D721Med (cell line): ENCODE measurements around the gene CD300A.

Source experiments
- DNase-seq: peaks from one replicate; pipeline ENCODE4 v3.0.0; 2011; ENCODE audit warnings: low spot score; ENCODE audit not compliant: insufficient read length
- FAIRE-seq: peaks from 2 replicates; lab custom pipeline; 2011; peaks lifted over from hg19 to GRCh38; lab: Jason Lieb, UNC
- TF ChIP-seq, protein P1 (sequence below): IDR thresholded peaks from 2 replicates; pipeline ENCODE4 v1.5.1; 2012; ENCODE audit warnings: mild to moderate bottlenecking, control low read depth; ENCODE audit not compliant: insufficient read depth; ENCODE audit errors: missing control alignments

Gene CD300A

DNA sequence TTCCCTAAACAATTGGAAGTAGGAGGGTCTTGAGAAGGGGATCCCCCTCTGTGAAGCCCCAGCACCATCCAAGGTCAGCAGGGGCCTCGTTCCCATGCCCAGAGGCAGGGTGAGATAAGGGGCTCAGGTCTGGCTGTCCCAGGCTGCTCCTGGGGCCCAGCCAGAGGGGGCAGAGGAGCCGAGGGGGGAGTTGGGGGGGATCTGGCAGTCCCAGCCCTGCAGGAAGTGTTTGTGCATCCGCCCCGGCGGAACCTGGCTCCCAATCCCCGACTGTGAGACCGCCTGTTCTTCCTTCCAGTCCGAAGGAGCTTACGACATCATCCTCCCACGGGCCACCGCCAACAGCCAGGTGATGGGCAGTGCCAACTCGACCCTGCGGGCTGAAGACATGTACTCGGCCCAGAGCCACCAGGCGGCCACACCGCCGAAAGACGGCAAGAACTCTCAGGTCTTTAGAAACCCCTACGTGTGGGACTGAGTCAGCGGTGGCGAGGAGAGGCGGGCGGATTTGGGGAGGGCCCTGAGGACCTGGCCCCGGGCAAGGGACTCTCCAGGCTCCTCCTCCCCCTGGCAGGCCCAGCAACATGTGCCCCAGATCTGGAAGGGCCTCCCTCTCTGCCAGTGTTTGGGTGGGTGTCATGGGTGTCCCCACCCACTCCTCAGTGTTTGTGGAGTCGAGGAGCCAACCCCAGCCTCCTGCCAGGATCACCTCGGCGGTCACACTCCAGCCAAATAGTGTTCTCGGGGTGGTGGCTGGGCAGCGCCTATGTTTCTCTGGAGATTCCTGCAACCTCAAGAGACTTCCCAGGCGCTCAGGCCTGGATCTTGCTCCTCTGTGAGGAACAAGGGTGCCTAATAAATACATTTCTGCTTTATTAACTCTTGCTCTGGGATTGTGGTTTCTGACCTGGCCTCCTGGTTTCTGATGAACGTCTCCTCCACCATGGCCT is 19.6 kb upstream of the CD300A start:
- TF ChIP-seq, protein P1, sequence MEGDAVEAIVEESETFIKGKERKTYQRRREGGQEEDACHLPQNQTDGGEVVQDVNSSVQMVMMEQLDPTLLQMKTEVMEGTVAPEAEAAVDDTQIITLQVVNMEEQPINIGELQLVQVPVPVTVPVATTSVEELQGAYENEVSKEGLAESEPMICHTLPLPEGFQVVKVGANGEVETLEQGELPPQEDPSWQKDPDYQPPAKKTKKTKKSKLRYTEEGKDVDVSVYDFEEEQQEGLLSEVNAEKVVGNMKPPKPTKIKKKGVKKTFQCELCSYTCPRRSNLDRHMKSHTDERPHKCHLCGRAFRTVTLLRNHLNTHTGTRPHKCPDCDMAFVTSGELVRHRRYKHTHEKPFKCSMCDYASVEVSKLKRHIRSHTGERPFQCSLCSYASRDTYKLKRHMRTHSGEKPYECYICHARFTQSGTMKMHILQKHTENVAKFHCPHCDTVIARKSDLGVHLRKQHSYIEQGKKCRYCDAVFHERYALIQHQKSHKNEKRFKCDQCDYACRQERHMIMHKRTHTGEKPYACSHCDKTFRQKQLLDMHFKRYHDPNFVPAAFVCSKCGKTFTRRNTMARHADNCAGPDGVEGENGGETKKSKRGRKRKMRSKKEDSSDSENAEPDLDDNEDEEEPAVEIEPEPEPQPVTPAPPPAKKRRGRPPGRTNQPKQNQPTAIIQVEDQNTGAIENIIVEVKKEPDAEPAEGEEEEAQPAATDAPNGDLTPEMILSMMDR, result no peak
- FAIRE-seq (no peak), DNase-seq (no peak)

DNA sequence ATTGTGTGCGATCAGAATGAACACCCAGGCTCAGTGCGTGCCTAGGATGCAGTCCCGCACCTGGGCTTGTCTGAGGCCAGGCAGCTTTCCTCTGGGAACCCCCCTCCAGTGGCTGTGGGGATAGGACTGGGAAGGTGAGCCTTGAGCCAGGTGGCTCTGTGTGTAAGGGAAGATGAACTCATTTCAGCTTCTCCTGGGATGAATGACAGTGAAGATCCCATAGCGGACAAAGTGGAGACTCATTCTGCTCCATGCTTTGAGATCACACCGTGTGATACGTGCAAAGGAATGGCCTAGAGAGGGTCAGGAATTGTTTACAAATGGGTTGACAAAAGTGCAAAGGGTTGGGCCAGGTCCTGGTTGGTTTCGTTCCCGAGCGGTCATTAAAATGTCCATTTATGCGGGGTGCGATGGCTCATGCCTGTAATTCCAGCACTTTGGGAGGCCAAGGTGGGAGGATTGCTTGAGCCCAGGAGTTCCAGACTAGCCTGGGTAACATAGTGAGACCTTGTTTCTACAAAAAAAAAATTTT is 18.7 kb upstream of the CD300A start:
- TF ChIP-seq, protein P1, result no peak
- no peak for FAIRE-seq
- no peak for DNase-seq

DNA sequence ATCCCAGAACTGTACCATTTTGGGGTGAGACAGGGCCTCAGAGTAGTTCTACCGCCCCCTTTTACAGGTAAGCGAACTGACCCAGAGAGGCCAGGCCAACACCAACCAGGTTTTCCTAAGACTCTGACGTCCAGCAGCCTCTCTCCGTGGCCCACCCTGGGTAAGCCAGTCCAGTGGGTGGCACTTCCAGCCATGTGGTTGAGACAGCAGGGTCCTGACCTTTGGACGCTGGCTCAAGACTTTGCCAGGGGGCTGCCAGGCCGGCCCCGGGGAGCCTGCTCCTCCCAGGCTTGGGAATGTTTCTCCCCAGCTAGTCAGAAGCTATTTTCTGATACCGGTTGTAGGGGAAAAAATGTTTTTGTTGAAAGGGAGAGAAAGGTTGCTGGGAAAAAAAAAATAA is 17.7 kb upstream of the CD300A start:
- TF ChIP-seq, protein P1, result no peak
- no peak for DNase-seq
- FAIRE-seq, result no peak

DNA sequence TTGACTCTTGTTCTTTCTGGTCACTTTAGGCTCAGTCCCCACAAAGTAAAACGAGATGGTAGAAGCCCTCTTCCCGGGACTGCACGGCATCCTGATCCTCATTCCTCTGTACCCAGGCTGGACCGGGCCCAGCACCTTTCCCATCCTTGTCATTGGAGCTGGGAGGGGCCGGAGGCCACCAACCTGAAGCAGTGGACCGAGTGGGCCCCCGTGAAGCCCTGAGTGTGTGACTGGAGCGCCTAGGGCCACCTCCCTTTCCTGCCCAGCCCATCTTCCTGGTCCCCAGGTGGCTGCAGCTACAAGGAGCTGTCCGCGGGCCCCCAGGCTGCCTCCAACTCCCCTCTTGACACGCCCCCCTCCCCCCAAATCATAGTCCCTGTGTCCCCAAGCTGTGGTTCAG is 17.1 kb upstream of the CD300A start:
- DNase-seq, result no peak
- no peak for FAIRE-seq

DNA sequence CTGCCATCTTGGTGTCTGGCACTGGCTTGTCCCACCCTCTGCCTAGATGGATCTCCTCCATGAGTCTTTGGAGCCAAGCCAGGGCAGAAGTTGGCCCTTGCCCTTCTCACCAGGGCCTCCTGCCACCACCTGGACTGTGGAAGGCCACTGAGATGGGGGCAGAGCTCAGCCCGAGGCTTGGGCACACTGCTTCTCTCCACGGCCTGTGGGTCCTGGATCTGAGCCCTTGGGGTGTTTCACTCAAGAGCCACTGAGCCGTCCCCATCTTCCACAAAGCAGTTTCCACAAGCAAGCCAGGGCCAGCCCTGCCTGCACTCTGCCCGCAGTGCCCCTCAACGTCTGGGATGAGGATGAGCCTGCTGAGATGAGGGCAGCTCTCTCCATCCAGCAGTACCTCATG is 16.7 kb upstream of the CD300A start:
- DNase-seq, result no peak
- no peak for FAIRE-seq
- TF ChIP-seq, protein P1, result no peak

More for the DNA sequence above, 17.1 kb upstream of the CD300A start:
- TF ChIP-seq, protein P1, result no peak

DNA sequence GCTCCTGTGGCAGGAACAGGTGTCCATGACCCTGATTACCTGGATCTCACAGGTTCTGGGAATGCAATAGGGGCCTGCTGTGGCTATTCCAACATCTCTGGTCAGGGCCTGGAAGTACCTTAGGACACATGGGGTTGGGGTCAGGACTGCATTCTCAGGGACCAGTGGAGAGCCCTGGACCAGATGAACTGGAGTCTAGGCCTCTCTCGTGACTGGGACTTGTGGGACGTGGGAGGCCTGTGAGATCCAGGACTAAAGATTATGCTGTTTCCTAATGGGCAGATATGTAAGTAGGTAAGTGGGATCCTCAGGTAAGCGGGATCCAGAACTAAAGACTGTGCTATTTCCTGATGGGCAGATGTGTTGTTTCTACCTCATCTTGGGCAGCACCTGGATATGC is 16.2 kb upstream of the CD300A start:
- TF ChIP-seq, protein P1, result no peak
- DNase-seq, result no peak
- no peak for FAIRE-seq
